GM12878 (cell line): ENCODE data around the gene HMGN4. TPM values are rescaled to one million over a fixed set of nuclear protein-coding genes. Genes with fewer than 3 reads are reported as not detected.

ENCODE experiments used
- ATAC-seq: fragments of 200-7000 bp; cut with Tn5 transposase; 3 replicates; pipeline ENCODE4 v1.9.1; 2020; ENCODE audit warnings: mild to moderate bottlenecking, moderate library complexity
- BruUV-seq: library from RNA; stranded (reverse); fragments of 400-500 nt; replicated peaks from 2 replicates; lab custom pipeline; 2021; lab: Mats Ljungman, UMichigan
- CTCF ChIA-PET: fragments of 300-600 bp; sonication (Branson Sonifier 250); formaldehyde crosslinking; extraction: SDS; loops from one replicate; lab custom pipeline; 2021; ENCODE audit warnings: inconsistent platforms; lab: Yijun Ruan, JAX
- POLR2A ChIA-PET: fragments of 350-600 bp; formaldehyde crosslinking; extraction: SDS; loops from one replicate; lab custom pipeline; 2021; ENCODE audit warnings: inconsistent platforms; lab: Charles Lee
- RAD21 ChIA-PET: fragments of 300-600 bp; sonication (Branson Sonifier 250); formaldehyde crosslinking; loops from one replicate; lab custom pipeline; 2023; ENCODE audit warnings: antibody characterized with exemption; ENCODE audit not compliant: unreplicated experiment; lab: Charles Lee
- SMC1A ChIA-PET: fragments of 300-600 bp; sonication (Branson Sonifier 250); formaldehyde crosslinking; loops from one replicate; lab custom pipeline; 2023; ENCODE audit not compliant: unreplicated experiment, uncharacterized antibody; lab: Charles Lee
- DNase-seq: peaks from one replicate; pipeline ENCODE4 v3.0.0-alpha.2; 2011; ENCODE audit warnings: low read depth, low spot score
- FAIRE-seq: peaks from 3 replicates; lab custom pipeline; 2011; peaks lifted over from hg19 to GRCh38; lab: Jason Lieb, UNC
- H2AFZ ChIP-seq: 2 replicates; pipeline ENCODE4 v1.6.0; 2011; ENCODE audit warnings: low read depth, low read length, control low read depth; ENCODE audit not compliant: control insufficient read depth
- H3K27ac ChIP-seq: 2 replicates; pipeline ENCODE4 v1.5.1; 2011; ENCODE audit warnings: control low read depth; ENCODE audit not compliant: control insufficient read depth, insufficient read depth
- H3K27me3 ChIP-seq, 2 experiments: replicated peaks in 1 of 2; 2 replicates each; pipeline versions ENCODE4 v1.6.0 to v1.6.1; 2011; ENCODE audit warnings: low read length in 1 of 2; ENCODE audit not compliant: control insufficient read depth in 2 of 2, insufficient read depth in 2 of 2
- H3K36me3 ChIP-seq, 2 experiments: 2 replicates each; pipeline ENCODE4 v1.5.1; 2011; ENCODE audit warnings: low read length in 1 of 2; ENCODE audit not compliant: control insufficient read depth in 2 of 2, insufficient read depth in 2 of 2
- H3K4me1 ChIP-seq: 2 replicates; pipeline ENCODE4 v1.6.1; 2011; ENCODE audit warnings: mild to moderate bottlenecking, low read length, moderate library complexity, mixed read lengths; ENCODE audit not compliant: control insufficient read depth, insufficient read depth
- H3K4me2 ChIP-seq: 2 replicates; pipeline ENCODE4 v1.6.0; 2011; ENCODE audit warnings: control low read depth; ENCODE audit not compliant: control insufficient read depth, insufficient read depth
- H3K4me3 ChIP-seq: fragments of 200-600 bp; sonication (generic); 2 replicates; pipeline ENCODE4 v1.5.1; 2016
- H3K79me2 ChIP-seq: 2 replicates; pipeline ENCODE4 v1.6.0; 2011; ENCODE audit warnings: low read length; ENCODE audit not compliant: control insufficient read depth, insufficient read depth
- H3K9ac ChIP-seq: 2 replicates; pipeline ENCODE4 v1.8.0; 2011; ENCODE audit warnings: low read length, control low read depth, mixed read lengths; ENCODE audit not compliant: control insufficient read depth, insufficient read depth
- H3K9me3 ChIP-seq: replicated peaks from 3 replicates; pipeline ENCODE4 v1.5.1; 2011; ENCODE audit warnings: mild to moderate bottlenecking, low read length; ENCODE audit not compliant: control insufficient read depth, insufficient read depth
- H4K20me1 ChIP-seq: 2 replicates; pipeline ENCODE4 v1.6.0; 2011; ENCODE audit not compliant: control insufficient read depth, insufficient read depth
- ASH2L ChIP-seq: fragments of 300-600, 200-600 bp; sonication (generic); IDR thresholded peaks from 2 replicates; pipeline ENCODE4 v1.6.1; 2017; ENCODE audit warnings: low read depth, mild to moderate bottlenecking, borderline replicate concordance
- ATF7 ChIP-seq: fragments of 450-650 bp; IDR thresholded peaks from 2 replicates; pipeline ENCODE4 v1.6.1; 2016; ENCODE audit warnings: low read depth, mild to moderate bottlenecking
- PML ChIP-seq: IDR thresholded peaks from 2 replicates; pipeline ENCODE4 v1.6.1; 2012; ENCODE audit warnings: low read length, inconsistent platforms
- ZNF687 ChIP-seq: fragments of 450-650 bp; IDR thresholded peaks from 2 replicates; pipeline ENCODE4 v1.6.1; 2017; ENCODE audit warnings: mild to moderate bottlenecking, moderate library complexity
- WGBS: methylation state at CpG from one replicate; pipeline ENCODE4 v1.1.6; 2016; ENCODE audit warnings: low lambda C conversion rate; ENCODE audit not compliant: insufficient replicate concordance, insufficient coverage; ENCODE audit errors: missing lambda C conversion rate; 5-methylcytosine and 5-hydroxymethylcytosine counted together
- in situ Hi-C: fragments of 300-500 bp; cut with MboI; formaldehyde crosslinking; loops from 9 replicates; pipeline ENCODE4 v1.14.3; 2018; ENCODE audit warnings: mixed read lengths
- intact Hi-C: fragments of 100-400 bp; cut with micrococcal nuclease; formaldehyde crosslinking; loops from one replicate; pipeline ENCODE4 v1.14.2; 2022; ENCODE audit not compliant: unreplicated experiment
- polyA plus RNA-seq, 11 experiments: library from polyadenylated mRNA; depleted of rRNA in 4 of 11; unstranded in 6 of 11; stranded (reverse) in 5 of 11; fragments of >200 nt; fragmentation: Nextera tagmentation in 4 of 11; fragmentation: Illumina TruSeq in 1 of 11; extraction: Ambion mirVana in 4 of 11; extraction: Trizol in 1 of 11; gene quantifications; 1 replicate in 1 of 11; 2 replicates in 10 of 11; pipeline versions ENCODE4 v1.2.1 to v1.2.3, GENCODE V29; 2011 to 2016; ENCODE audit warnings: inconsistent platforms in 2 of 11, missing spikeins in 2 of 11, low read depth in 1 of 11
- total RNA-seq, 4 experiments: library from RNA; depleted of rRNA in 3 of 4; stranded (reverse); fragments of >200 nt in 3 of 4; fragmentation: Illumina TruSeq in 1 of 4; extraction: Trizol in 1 of 4; gene quantifications; 2 replicates each; pipeline versions ENCODE4 v1.2.1 to v1.2.3, GENCODE V29; 2013 to 2021
- TF ChIP-seq, protein P1 (sequence below): fragments of 450-650 bp; IDR thresholded peaks from 2 replicates; pipeline ENCODE4 v1.6.1; 2014; ENCODE audit warnings: mild to moderate bottlenecking
- TF ChIP-seq, protein P2 (sequence below): fragments of 450-650 bp; IDR thresholded peaks from 2 replicates; pipeline ENCODE4 v1.6.1; 2018; ENCODE audit warnings: borderline replicate concordance, mild to moderate bottlenecking; ENCODE audit not compliant: partially characterized antibody
- TF ChIP-seq, protein P3 (sequence below): IDR thresholded peaks from 2 replicates; pipeline ENCODE4 v1.6.1; 2012; ENCODE audit warnings: low read length, inconsistent platforms
- TF ChIP-seq, protein P4 (sequence below): IDR thresholded peaks from 2 replicates; pipeline ENCODE4 v1.6.1; 2012; ENCODE audit warnings: mild to moderate bottlenecking, low read depth, low read length

The HMGN4 gene
- total and polyA plus RNA-seq, 10 of the 15 experiments (the other 5 are each of a cell fraction or from before 2014, with no cell fraction given): 26.7 to 99.1 (median 76.7) TPM

DNA sequence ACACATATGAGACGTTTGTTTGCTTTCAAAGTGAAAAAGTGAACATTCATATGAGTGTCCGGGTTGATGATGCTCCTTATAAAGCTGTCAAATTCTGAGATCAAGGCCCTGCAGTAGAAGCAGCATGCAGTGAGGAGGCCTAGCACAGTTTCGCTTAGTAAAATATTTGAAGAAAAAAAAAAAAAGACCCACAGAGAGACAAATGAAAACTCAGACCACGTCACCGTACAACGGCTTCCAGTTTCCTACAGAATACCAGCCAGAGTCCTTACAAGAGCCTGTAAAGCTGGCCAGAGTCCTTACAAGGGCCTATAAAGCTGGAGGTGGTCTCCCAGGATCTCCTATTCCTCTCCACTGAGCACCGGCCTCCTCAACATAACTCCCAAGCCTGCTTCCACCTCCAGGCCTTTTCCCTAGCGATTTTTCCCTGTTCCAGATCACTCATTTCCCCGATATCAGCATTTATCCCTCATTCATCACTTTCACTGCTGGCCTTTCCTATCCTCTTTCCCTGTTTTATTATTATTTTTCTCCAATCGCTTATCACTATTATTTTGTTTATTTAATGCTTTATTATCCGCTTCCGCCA is 1.5 kb upstream of the HMGN4 start:
- 2% methylated on average over 12 of the region's 12 CpGs for WGBS
- H2AFZ ChIP-seq: peak overlapping the region; percentile 98
- H3K27ac ChIP-seq: peak overlapping the region; percentile 99
- RAD21 ChIA-PET: interaction anchor here (1.3 to 3.7 kb wide), 11 partner anchors 14 to 227 kb away, joined by 3 to 18 read pairs (median 7); no protein-coding TSS in a partner anchor
- H3K79me2 ChIP-seq: peaks cover 31% of the 10 kb centered on the region
- peak overlapping the region; percentile 85 for H3K9ac ChIP-seq
- intact Hi-C loops (loop anchor here (1.0 to 2.0 kb wide), 4 partner anchors 15 to 226 kb away; no protein-coding TSS in a partner anchor), in situ Hi-C loops (no loop called here)
- H3K4me2 ChIP-seq: peak overlapping the region; percentile 99
- H3K36me3 ChIP-seq: 0 out of 4 replicates have a peak, but pooled peaks cover 0 to 3% of the 10 kb centered on the region in 2 experiments
- no peaks in the 10 kb centered on the region for H3K27me3 ChIP-seq
- SMC1A ChIA-PET: interaction anchor here (0.9 to 3.0 kb wide), 14 partner anchors 9 to 227 kb away, joined by 3 to 20 read pairs (median 4); no protein-coding TSS in a partner anchor
- DNase-seq: no peak
- peak overlapping the region; percentile 86 for H3K4me3 ChIP-seq
- no TSS peak for BruUV-seq
- no peaks in the 10 kb centered on the region for H3K9me3 ChIP-seq
- CTCF ChIA-PET: interaction anchor here (0.7 to 2.6 kb wide), 8 partner anchors 9 to 208 kb away, joined by 3 to 17 read pairs (median 4); no protein-coding TSS in a partner anchor
- FAIRE-seq: no peak
- no peaks in the 10 kb centered on the region for H4K20me1 ChIP-seq
- peaks cover 17% of the 10 kb centered on the region for H3K4me1 ChIP-seq
- POLR2A ChIA-PET: interaction anchor here (0.5 to 3.9 kb wide), 7 partner anchors 14 to 946 kb away, joined by 3 to 29 read pairs (median 5); no protein-coding TSS in a partner anchor
- ATAC-seq: peak; percentile 30
- TF ChIP-seq, protein P1, sequence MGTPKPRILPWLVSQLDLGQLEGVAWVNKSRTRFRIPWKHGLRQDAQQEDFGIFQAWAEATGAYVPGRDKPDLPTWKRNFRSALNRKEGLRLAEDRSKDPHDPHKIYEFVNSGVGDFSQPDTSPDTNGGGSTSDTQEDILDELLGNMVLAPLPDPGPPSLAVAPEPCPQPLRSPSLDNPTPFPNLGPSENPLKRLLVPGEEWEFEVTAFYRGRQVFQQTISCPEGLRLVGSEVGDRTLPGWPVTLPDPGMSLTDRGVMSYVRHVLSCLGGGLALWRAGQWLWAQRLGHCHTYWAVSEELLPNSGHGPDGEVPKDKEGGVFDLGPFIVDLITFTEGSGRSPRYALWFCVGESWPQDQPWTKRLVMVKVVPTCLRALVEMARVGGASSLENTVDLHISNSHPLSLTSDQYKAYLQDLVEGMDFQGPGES: no peak
- peak; percentile 36; the same call in 1 of the 2 replicates for TF ChIP-seq PML
- TF ChIP-seq, protein P2, sequence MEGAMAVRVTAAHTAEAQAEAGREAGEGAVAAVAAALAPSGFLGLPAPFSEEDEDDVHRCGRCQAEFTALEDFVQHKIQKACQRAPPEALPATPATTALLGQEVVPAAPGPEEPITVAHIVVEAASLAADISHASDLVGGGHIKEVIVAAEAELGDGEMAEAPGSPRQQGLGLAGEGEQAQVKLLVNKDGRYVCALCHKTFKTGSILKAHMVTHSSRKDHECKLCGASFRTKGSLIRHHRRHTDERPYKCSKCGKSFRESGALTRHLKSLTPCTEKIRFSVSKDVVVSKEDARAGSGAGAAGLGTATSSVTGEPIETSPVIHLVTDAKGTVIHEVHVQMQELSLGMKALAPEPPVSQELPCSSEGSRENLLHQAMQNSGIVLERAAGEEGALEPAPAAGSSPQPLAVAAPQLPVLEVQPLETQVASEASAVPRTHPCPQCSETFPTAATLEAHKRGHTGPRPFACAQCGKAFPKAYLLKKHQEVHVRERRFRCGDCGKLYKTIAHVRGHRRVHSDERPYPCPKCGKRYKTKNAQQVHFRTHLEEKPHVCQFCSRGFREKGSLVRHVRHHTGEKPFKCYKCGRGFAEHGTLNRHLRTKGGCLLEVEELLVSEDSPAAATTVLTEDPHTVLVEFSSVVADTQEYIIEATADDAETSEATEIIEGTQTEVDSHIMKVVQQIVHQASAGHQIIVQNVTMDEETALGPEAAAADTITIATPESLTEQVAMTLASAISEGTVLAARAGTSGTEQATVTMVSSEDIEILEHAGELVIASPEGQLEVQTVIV: no peak
- TF ChIP-seq, protein P3, sequence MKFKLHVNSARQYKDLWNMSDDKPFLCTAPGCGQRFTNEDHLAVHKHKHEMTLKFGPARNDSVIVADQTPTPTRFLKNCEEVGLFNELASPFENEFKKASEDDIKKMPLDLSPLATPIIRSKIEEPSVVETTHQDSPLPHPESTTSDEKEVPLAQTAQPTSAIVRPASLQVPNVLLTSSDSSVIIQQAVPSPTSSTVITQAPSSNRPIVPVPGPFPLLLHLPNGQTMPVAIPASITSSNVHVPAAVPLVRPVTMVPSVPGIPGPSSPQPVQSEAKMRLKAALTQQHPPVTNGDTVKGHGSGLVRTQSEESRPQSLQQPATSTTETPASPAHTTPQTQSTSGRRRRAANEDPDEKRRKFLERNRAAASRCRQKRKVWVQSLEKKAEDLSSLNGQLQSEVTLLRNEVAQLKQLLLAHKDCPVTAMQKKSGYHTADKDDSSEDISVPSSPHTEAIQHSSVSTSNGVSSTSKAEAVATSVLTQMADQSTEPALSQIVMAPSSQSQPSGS: peak; percentile 22; the same call in 1 of the 2 replicates
- TF ChIP-seq ATF7: 0 out of 2 replicates have a peak, but pooled peaks have one; percentile 16
- TF ChIP-seq ZNF687: peak; percentile 62
- TF ChIP-seq ASH2L: no peak
- TF ChIP-seq, protein P4, sequence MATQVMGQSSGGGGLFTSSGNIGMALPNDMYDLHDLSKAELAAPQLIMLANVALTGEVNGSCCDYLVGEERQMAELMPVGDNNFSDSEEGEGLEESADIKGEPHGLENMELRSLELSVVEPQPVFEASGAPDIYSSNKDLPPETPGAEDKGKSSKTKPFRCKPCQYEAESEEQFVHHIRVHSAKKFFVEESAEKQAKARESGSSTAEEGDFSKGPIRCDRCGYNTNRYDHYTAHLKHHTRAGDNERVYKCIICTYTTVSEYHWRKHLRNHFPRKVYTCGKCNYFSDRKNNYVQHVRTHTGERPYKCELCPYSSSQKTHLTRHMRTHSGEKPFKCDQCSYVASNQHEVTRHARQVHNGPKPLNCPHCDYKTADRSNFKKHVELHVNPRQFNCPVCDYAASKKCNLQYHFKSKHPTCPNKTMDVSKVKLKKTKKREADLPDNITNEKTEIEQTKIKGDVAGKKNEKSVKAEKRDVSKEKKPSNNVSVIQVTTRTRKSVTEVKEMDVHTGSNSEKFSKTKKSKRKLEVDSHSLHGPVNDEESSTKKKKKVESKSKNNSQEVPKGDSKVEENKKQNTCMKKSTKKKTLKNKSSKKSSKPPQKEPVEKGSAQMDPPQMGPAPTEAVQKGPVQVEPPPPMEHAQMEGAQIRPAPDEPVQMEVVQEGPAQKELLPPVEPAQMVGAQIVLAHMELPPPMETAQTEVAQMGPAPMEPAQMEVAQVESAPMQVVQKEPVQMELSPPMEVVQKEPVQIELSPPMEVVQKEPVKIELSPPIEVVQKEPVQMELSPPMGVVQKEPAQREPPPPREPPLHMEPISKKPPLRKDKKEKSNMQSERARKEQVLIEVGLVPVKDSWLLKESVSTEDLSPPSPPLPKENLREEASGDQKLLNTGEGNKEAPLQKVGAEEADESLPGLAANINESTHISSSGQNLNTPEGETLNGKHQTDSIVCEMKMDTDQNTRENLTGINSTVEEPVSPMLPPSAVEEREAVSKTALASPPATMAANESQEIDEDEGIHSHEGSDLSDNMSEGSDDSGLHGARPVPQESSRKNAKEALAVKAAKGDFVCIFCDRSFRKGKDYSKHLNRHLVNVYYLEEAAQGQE: no peak
